ENCODE data around the gene MYO3A.

MYO3A gene, protein sequence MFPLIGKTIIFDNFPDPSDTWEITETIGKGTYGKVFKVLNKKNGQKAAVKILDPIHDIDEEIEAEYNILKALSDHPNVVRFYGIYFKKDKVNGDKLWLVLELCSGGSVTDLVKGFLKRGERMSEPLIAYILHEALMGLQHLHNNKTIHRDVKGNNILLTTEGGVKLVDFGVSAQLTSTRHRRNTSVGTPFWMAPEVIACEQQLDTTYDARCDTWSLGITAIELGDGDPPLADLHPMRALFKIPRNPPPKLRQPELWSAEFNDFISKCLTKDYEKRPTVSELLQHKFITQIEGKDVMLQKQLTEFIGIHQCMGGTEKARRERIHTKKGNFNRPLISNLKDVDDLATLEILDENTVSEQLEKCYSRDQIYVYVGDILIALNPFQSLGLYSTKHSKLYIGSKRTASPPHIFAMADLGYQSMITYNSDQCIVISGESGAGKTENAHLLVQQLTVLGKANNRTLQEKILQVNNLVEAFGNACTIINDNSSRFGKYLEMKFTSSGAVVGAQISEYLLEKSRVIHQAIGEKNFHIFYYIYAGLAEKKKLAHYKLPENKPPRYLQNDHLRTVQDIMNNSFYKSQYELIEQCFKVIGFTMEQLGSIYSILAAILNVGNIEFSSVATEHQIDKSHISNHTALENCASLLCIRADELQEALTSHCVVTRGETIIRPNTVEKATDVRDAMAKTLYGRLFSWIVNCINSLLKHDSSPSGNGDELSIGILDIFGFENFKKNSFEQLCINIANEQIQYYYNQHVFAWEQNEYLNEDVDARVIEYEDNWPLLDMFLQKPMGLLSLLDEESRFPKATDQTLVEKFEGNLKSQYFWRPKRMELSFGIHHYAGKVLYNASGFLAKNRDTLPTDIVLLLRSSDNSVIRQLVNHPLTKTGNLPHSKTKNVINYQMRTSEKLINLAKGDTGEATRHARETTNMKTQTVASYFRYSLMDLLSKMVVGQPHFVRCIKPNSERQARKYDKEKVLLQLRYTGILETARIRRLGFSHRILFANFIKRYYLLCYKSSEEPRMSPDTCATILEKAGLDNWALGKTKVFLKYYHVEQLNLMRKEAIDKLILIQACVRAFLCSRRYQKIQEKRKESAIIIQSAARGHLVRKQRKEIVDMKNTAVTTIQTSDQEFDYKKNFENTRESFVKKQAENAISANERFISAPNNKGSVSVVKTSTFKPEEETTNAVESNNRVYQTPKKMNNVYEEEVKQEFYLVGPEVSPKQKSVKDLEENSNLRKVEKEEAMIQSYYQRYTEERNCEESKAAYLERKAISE (N-terminal part only)

DNA sequence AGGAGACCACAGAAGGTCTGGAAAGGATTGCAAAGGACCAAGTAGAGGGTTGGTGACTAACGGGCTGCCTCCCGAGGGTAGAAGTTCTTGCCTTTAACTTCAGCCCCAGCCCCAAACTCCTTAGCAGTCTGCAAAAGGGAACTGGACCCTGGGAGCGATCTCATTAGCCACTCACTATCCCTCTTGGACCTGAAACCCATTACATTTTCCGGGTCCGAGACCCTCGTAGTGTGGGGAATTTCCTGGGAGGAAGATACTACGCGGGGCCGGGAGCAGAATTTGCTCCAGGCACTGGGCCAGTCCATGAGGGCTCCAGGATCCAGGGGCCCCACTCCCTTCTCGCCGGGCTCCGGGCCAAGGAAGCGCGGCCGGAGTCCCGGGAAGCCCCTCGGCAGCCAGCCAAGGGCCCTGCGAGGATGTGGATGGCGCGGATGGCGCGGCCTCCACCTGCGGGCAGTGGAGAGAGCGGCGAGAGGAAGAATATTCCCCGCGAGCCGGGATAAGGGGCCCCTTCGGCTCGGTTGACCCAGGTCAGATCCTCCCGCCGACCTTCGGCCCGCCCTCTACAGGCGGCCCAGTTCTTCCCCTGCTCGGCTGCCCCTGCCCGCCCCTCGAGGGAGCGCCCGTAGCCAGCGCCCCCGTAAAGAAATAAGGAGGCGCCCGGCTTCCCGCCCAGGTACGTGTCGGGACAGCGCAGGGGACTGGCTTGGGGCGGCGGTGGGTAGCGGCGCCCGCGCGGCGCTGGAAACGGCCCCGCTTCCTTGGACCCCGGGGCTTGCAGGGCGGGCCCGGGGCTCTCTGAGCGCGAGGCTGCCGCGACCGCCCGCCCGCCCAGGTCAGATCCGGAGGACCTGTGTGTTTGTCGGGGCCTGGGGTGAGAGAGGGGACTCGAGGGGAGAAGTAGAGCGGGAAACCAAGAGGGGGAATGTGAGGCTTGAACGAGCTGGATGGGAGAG is at the start of gene MYO3A:
TSS of gene MYO3A (plus strand) at position 577 of the 956 bp plus-strand sequence. CDS start 17,882 bp downstream, outside the sequence.
- DNase-seq: peak; percentile 56

GRCh38 chr10:25888627-25889026 is 45.4 kb upstream of the MYO3A start:
- no peak for DNase-seq

DNA sequence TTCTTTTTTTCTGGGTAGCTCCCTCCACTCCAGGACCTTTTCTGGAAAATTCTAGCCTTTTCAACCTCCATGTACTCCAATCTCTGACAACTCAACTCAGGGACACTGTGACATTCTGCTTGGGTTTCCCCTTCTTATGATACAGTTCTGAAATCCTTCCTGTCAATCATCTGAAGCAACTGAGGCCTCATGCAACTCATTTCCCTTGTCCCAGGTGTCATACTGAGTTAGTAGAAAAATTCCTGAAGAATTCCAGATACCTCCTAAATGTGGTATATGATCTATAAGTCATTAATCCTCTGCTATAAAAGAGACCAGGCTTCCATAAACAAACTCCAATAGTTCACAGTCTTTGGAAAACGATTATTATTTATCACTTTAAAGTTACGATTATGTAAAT is 43.0 kb upstream of the MYO3A start:
- DNase-seq: no peak

- DNase-seq: no peak
These were observed 38.2 kb upstream of the MYO3A start for GRCh38 chr10:25895856-25896255.

GRCh38 chr10:25896421-25896820 is 37.6 kb upstream of the MYO3A start:
- DNase-seq: no peak

- no peak for DNase-seq
These were observed 34.7 kb upstream of the MYO3A start for GRCh38 chr10:25899304-25899703.

DNA sequence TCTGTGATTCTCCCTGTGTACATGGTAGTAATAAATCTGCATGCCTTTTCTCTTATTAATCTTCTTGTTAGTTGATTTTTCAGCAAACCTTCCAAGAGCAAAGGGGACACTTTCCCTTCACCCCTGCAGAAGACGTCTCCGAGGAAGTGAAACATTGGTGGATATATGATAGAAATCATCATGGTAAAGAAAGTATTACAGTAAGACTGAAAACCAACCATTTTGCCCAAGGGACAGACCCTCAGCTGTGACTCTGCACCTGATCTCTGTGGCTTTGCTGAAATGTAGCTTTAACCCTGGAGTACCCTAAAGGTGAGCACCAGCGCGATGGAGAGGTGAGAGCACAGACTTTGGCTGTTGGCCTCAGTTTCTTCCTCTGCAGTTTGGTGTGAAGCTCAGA is 32.8 kb upstream of the MYO3A start:
- no peak for DNase-seq

DNA sequence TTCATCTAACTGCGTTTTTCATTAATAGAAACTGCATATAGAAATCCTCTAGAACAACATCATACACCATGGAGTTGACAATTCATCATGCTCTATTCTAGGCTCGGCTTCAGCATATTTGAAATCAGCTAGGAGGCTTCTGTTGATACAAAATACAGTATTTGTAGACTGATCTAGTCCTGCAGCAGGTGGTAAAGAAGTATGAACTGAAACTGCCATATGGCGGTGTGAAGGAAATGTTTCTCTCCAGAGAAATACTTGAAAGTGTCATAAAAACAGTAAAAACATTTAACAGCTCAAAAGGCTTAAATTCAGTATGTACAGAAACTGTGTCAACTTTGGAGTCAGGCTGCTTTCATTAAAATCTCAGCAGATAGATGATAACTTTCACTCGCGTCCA is 32.0 kb upstream of the MYO3A start:
- DNase-seq: no peak

DNA sequence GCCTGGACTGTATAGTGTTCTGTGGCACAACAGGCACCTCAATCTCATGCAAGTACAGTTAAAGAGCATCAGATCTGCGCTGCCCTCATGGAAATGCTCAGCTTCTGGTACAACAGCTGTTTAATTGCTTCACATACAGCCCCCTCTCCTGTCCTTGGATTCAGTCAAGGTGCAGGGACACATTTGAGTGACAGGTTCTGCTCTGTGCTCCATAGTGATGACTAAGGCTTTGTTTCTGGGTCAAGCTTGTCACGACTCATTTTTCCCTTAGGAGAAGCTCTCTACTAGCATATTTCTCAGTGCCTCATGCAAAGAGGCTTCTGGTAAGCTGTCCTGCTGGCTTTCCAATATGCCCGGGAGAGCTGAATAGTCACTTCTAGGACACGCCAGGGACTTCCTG is 26.8 kb upstream of the MYO3A start:
- no peak for DNase-seq

DNA sequence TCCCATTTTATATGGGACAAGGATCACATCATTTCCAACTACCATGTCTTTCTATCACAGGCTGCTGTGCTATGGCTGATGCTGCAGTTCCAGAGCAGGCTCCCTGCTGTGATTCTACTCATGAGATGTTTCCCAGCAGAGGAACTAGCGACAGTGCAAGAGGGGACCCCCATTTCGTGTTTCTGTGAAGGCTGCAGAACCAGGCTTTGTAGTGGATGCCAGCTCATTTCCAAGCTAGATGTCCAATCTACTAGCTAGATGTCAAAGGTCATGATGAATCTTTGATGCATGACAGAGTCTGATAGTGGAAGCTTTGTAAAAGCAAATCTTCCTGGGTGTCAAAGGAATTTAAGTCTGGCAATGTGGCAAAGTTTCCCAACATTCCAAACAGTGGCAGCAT is 21.2 kb upstream of the MYO3A start:
- DNase-seq: no peak

- DNase-seq: no peak
These were observed 19.3 kb upstream of the MYO3A start for GRCh38 chr10:25914776-25915175.

DNA sequence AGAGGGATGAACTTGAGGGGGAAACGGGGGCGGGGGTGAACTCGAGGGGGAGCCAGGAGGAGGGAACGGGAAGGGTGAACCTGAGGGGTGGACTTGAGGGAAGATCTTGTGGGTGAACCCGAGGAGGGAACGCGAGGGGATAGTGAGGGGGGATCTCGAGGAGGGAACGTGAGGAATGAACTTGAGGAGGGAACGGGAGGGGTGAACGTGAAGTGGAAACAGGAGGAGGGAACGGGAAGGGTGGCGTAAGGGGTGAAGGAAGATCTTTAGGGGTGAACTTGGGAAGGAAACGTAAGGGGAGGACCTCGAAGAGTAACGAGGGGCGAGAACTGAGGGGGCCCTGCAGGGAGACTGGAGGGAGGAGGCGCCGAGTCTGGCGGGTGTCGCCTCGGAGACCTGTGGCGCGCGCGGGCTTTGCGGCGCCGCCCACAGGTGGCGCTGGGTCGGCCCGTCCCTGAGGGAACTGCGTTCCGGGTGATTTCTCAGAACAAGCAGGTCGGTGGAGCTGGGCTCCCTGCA is 651 bp downstream of the MYO3A start:
- DNase-seq: peak; percentile 88

GRCh38 chr10:25938405-25938804 is 4.4 kb downstream of the MYO3A start:
- no peak for DNase-seq

DNA sequence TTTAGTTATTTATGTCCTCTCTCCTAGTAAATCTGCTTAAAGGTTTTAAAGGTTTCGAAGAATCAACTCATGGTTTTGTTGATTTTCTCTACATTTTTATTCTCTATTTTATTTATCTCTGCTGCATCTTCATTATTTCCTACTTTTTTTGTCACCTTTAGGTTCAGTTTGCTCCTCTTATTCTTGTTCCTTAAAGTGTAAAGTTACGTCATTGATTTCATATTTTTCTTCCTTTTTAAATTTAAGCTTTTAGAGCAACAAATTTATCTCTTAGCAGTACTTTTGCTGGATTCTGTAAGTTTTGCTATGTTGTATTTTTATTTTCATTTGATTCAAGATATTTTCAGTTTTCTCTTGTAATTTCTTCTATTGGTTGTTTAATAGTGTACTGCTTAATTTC is 10.7 kb downstream of the MYO3A start:
- no peak for DNase-seq

DNA sequence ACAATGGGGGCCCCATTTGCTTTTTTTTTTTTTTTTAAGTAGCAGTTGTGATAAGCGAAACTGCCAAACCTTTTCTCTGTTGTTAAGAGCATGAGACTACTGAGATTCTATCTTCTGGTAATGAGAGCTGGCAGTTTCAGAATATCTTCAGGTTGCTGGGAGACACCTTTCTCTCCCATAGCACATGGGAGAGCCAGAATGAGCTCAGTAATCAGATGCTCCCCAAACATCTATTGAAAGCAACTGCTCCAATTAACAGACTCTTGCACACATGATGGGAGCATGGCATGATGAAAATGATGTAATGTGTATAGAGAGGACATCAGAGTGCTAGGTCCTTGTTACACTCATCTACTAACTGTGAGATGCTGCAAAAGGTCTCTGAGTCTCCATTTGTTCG is 18.8 kb downstream of the MYO3A start:
- DNase-seq: peak; percentile 92

DNA sequence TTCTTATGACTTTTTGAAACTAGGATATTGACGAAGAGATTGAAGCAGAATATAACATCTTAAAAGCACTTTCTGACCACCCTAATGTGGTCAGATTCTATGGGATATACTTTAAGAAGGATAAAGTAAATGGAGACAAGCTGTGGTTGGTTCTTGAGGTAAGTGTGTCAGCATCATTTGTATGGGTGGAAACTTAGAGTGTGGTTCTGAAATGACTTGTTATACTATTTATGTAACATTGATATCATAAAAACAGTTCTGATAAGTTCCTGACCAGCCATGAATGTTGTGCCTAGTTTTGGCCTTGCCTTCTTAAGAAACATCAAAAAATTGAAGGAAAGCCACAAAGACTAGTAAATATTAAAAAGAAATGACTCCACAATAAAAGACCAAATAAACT is 20.8 kb downstream of the MYO3A start:
- no peak for DNase-seq

DNA sequence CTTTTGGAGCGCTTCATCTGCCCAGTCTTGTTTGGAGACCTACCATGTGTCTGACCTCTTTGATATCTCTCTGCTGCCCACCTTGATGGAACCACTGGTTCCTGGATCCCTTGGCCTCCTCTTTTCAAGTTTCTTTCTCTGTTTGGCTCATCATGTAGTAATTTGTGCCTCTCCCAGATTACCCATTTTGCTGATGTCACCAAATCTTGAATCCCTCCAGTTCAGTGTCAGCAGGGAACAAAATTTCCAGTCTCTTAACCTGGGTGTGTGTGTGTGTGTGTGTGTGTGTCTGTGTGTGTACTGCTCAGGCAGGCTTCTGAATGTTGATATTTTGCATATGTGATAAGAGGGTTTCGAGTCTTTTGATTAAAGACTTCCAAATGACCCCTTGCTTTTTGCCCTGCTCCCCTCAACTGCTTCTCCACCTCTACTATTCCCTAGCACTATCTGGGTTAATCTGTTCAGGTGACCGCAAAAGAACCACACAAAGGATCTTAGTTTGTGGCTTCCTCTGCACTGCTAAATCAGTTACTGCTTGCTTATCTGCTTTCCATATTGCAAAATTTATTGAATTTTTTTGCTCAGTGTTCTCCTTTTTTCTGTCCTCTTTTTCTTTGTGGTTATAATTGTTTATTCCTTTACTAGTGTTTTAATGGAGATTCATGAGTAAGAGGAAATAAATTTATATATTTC is 25.7 kb downstream of the MYO3A start:
- DNase-seq: no peak

DNA sequence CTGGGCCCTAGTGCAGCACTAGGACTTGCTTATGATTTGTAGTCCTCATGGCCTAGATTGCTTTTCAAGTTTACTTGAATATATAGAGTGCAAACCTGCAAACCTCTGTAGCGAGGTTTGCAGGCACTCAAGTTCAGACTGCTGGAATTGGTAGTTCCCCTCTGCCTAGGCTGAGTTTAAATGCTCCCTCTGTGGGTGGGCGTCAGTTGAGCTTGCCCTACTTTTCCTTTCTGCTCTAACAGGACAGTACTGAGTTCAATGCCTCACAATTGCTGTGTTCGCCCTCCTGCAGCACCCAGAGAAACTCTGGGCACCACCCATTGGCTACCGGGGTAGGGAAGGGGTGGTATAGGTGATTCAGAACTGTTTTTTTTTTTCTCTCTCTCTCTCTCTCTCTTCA is 31.6 kb downstream of the MYO3A start:
- DNase-seq: no peak

GRCh38 chr10:25966844-25967243 is 32.8 kb downstream of the MYO3A start:
- no peak for DNase-seq

DNA sequence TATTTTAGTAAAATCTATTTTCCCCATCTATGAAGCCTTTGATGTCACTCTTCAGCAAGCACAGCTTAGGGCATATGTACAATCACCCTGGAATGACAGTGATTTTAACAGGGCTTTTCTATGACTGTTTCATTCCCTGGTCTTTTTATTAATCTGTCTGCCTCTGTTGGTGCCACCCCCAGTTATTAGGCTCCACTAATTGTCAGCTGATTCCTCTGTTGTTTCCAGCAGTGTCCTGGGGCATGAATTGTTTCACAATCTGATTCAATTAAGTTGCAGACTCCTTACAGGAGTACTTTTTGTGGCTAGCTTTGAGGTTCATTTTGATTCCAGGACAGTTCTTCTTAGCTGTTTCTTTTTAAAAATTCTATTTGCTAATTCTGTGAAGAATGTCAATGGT is 38.6 kb downstream of the MYO3A start:
- DNase-seq: no peak

DNA sequence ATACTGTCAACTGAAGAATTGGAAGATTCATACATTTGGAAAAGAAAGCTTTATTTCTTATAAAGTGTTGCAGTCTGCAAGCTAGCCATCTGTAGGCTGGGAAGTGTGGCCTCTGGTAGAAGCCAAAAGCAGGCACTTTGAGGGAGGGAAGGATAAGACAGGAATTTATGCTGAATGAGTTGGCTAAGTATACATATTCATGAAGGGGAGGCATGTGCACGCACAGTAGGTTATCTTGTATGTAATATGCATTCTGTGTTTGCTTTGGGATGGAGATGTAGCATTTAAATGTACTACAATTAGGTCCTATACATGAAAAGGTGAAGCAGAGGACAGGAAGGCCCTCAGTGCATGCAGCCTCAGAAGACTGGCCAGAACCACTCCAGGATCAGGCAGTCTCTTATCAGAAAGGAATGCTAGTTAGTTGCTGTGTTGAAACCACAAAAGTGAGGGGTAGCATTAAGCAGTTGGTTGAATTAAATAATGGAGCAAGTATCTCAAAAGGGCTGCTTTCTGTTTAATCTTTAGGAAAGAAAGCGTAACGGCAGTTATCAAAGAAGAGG is 40.9 kb downstream of the MYO3A start:
- no peak for DNase-seq
